Fibroblast of peridontal ligament (primary cell): Measurements from ENCODE around the gene BRF1.
"Not testable (repeated sequence)": the region's sequence is repeated elsewhere in the genome, so short reads cannot be mapped to it uniquely, and the experiment has no call there.

ENCODE experiments used
- DNase-seq: peaks from one replicate; pipeline ENCODE4 v3.0.0-alpha.2; 2010; ENCODE audit errors: extremely low read depth

Gene BRF1, protein sequence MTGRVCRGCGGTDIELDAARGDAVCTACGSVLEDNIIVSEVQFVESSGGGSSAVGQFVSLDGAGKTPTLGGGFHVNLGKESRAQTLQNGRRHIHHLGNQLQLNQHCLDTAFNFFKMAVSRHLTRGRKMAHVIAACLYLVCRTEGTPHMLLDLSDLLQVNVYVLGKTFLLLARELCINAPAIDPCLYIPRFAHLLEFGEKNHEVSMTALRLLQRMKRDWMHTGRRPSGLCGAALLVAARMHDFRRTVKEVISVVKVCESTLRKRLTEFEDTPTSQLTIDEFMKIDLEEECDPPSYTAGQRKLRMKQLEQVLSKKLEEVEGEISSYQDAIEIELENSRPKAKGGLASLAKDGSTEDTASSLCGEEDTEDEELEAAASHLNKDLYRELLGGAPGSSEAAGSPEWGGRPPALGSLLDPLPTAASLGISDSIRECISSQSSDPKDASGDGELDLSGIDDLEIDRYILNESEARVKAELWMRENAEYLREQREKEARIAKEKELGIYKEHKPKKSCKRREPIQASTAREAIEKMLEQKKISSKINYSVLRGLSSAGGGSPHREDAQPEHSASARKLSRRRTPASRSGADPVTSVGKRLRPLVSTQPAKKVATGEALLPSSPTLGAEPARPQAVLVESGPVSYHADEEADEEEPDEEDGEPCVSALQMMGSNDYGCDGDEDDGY

DNA sequence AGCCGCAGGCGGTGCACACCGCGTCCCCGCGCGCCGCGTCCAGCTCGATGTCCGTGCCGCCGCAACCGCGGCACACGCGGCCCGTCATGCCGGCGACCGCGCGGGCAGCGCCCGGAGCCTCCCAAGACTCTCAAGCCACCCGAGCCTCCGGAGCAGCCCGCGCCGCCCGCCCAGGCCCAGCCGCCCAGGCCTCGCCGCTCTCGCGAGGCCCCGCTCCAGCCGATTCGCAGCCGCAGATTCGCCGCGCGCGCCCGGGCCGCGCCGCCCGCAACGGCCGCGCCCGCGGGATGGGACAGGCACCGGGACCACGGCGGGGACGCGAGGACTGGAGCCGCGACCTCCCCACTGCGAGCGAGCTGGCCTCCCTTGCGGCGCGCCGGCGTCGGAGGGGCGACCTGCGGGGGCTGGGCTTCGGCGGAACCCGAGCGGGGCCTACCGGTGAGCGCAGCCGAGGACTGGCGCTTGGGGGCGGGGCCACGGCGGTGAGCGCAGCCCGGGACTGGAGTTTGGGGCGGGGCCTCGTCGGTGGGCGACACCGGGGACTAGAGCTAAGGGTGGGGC is at the start of gene BRF1:
Gene BRF1, minus strand, starts transcription at position 460 of the 561 bp plus-strand sequence. Its CDS starts 372 bp downstream, at position 88.
- DNase-seq, result peak; percentile 81

DNA sequence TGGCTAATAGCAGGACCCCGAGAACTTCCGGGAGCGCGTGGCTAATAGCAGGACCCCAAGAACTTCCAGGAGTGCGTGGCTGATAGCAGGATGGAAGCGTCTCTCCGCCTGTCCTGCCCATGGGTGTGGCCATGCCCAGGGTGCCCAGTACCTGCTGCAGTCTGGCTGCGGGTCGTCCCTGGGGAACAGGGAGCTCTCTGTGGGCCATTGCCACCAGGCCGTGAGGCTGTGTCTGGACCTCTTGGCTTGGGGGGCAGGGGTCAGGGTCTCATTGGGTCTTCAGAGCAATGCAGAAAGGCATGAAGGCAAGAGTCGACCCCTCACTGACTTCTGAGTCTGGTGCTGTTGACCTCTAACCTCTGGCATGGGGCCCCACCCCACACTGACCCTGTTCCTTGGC is 49.2 kb upstream of the BRF1 start:
- no peak for DNase-seq

DNA sequence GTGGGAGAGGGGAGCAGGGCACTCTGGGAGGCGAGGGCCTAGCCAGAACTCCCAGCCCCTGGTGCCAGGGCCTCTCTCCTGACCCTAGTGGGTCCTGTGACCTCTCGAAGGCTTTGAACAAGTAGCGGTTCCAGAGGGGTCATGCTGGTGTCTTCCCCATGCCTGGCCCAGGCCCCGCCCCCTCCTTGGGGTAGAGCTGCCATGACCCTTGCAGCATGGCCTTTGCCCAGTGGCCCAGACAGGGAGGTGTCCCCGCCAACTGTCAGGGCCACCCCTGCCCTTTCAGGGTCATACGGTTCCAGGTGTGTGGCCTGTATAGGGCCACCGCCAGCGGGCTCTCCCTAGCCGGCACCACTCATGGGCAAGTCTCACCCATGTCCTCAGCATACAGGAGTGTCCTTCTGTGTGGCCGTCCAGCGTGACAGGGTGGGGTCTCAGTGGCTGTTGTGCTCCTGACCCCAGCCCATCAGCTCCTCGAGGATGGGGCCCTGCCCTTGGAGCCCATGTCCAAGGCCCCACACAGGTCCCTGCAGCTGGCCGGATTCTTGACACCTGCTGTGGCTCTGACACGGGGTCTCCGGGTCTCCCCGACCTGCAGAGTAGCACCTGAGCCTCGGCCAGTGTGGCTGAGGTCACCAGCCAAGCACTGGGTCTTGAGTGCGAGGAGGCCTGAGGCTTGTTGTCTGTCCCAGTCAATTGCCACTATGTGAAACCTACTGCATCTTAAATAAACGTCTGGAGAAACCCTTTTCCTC is 48.3 kb upstream of the BRF1 start:
- DNase-seq, result no peak

DNA sequence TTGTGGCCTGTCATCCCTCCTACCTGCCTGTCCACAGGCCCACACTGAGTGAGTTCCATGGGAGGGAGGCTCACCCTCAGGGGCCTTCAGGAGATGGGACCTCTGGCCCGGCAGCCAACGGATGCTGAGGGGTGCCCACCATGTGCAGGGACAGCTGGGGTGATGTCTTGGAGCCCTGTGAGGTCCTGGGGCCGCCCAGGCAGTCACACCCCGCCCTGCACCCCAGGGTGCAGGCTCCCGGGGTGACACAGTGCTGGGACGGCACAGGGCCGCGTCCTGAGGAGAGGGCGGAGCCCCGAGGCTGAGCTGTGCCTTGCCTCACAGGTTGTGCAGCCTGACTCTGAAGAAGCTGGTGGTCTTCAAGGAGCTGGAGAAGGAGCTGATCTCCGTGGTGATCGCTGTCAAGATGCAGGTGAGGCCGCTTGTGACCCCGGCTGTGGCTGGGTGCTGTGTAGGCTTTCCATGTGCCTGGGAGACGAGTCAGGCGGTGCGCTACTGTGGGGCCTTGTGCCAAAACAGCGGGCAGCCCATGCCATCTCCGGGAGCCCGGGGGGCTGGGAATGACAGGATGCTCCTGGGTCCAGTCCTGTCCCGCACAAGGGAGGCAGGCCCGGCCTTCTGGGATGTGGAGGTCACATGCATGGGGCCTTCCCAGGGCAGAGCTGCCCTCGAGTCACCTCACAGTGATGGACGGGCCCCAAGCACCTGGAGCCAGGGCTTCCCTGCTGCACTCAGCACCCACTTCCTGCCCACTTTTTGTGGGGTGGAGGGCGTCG is 47.6 kb upstream of the BRF1 start:
- DNase-seq, result no peak

DNA sequence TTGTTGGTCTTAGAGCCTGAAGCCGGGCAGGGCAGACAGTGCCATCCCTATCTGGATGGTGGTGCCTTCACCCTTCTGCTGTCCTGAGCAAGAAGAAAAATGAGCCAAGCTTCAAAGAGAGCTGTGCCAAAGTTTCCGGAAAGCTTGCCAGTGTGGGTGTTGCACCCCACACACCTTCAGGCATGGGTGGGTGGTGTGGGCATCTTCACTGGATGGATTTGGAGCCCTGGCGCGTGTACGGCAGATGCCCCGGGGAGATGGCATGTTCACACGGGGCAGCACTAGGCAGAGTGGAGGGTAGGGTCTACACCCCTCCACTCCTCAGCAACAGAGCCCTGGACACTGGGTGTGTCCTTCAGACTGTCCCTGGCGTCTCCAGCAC is 46.8 kb upstream of the BRF1 start:
- no peak for DNase-seq

DNA sequence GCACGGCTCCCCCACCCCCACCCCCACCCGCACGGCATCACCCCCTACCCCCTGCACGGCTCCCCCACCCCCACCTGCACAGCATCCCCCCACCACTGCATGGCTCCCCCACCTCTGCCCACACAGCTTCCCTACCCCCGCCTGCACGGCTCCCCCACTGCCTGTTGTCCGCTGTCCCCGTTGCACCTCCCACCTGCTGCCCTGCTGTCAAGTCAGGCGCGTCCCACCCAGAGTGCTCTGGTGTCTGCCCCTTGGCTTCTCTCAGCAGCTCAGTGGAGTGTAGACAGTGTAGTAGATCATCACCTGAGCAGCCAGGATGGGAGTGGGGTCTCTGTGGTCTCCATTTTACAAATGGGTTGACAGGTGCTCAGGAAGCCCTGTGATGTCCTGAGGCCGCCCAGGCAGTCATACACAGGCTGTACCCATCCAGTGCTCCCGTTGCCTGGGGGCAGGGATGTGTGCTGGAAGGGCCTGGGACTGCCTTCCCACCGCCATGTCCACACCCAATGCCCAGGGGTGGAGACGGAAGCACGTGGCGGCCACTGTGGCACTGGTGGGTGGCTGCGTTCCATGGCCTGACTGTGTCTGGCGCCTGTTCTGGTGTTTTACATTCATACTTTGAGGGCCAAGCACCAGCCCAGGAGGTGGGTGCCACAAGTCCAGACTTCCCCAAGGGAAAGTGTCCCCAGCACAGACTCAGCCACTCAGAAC is 46.2 kb upstream of the BRF1 start:
- no peak for DNase-seq

DNA sequence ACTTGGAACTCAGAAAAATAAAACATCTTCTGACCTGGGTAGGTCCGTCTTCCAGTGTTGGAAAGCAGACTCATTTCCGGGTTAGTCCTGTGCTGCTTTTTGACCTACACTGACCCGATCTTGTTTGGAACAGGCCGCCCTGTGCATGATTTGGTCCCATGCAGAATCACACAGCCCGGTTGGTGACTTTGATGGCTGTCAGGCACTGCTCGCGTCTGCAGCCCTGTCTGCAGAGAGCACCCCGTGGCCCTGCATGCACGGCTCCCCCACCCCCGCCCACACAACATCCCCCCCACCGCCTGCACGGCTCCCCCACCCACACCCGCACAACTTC is 45.4 kb upstream of the BRF1 start:
- no peak for DNase-seq

DNA sequence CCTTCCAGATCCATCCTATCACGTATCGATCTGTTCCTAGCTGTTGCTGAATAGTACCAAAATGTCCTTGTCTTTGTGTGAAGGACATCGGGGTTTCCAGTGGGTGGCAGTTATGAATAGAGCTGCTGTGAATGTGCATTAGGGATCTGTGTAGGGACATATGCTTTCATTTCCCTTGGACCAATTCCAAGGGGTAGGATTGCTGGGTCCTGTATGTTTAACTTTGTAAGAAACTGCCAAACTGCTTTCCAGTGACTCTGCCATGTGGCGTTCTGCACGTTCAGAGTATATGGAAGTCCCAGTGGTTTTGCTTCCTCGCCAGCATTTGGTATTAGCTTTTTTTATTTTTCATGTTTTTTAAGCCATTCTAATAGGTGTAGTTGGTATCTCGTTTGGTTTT is 42.4 kb upstream of the BRF1 start:
- DNase-seq, result no peak

DNA sequence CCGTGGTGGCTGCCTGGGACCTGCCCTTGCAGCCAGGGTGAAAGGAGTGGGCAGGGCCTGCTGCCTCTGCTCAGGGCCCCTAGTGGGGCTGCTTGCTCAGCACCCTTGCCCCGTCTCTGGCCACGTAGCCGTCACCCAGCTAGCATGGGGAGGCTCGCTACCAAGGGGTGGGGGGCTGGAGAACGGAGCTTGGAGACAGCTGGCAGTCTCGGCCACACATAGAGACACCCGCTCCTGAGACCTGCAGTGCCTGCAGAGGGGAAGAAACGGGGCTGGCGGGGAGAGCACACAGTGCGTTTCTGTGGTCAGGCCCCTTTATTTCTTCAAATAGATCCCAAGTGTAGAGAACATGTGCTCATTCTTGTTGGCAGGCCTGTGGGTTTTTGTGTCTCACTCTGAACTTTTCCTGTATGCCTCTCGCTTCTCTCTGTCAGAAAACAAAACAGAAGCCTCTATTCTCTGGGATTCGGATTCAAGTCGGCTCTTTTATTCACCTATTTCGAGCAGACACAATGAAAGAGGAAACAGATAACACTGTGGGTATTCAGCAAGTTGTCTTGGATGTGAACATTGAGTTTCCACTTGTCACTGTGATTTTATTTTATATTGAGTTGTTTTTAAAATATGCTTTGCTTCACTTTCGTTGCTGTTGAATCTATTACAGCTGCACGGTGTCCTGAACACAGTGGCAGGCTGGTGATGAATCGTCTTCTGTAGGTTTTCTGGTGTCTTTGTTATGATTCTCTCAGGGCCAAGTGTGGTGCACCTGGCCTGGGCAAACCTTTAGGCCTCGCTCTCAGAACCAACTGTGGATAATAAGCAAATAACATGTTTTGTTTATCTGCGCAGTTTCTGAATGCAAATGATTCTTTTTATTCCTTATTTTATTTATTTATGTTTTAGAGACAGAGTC is 40.3 kb upstream of the BRF1 start:
- peak; percentile 19 for DNase-seq

DNA sequence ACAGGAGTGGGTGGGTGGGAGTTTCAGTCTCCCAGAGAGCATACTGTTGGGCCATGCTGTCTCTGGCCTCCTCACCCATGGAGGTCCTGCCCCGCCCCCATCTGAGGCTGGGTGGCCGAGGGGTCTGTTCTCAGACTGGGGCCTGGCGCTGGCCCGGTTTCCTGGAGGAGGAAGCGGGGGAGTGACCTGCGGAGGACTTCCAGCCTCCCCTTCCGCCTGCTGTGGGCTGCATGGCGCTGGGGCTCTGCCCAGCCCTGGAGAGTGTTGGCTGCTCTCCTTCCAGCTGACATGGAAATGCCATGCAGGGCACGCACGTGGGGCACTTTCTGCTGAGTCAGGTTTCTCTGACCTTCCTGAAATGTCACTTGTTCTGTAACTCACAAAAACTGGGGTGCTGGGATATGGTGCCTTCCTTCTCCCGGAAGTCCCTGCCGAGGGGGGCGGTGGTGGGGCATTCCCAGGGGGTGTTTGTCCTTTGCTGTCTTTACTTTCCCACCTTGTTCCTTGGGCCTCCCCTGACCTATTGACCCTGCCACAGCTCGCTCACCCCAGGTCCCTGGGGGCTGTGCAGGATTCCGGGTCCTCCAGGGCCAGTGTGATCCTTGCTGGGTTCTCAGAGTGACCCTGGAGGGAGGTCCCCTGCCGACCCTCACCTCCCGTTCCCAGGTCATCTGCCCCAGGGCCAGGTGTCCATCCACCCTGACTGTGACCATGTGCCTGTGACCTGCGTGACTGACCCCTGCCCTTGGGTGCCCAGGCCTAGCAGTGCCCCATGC is 37.4 kb upstream of the BRF1 start:
- DNase-seq, result no peak

DNA sequence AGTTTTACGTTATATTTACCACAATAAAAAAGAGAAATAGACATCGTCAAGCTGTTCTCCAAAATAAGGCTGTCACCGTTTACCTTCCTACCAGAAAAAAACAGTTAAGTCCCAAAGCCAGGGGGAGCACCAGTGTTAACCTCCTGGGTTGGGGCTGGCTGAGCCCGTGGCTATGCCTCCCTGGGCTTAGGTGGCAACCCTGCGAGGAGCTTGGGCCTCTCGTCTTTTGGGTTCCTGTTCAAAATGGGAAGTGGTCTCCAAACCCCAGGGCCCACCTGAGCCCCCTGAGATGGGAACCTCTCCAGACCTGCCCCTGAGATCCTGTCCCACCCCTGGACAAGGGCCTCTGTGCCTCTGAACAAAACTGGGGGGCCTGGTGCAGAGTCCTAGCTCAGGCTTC is 36.6 kb upstream of the BRF1 start:
- DNase-seq, result no peak

DNA sequence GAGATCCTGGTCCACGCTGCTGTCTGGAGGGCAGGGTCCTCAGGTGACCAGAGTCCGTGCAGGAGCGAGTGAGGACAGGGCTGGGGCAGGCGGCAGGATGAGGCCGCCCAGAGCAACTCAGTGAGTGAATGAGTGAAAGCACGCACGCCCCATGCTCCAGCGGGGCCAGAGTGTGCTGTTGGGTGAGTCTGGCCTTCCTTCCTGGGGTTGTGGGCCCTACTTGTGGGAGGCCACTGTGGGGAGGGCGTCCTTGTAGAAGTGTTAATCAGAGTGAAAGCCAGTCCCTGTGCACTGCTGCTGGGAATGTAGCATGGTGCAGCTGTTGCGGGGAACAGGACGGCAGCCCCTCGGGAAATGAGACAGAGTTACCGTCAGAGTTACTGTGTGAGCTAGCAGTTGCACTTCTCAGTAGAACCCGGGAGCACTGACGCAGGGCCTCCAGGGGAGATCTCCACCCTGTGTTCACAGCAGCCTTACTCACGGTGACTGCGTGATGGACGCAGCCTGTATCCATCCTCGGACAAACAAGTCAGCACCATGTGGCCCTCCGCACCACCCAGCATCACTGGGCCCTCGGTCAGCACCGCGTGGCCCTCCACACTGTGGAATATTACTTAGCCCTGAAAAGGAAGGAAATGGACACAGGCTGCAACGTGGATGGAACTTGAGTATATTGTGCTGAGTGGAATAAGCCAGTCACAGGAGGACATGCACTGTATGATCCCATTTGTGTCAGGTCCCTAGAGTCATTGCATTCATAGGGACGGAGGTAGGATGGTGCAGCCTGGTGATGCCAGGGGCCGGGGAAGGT is 35.9 kb upstream of the BRF1 start:
- no peak for DNase-seq

DNA sequence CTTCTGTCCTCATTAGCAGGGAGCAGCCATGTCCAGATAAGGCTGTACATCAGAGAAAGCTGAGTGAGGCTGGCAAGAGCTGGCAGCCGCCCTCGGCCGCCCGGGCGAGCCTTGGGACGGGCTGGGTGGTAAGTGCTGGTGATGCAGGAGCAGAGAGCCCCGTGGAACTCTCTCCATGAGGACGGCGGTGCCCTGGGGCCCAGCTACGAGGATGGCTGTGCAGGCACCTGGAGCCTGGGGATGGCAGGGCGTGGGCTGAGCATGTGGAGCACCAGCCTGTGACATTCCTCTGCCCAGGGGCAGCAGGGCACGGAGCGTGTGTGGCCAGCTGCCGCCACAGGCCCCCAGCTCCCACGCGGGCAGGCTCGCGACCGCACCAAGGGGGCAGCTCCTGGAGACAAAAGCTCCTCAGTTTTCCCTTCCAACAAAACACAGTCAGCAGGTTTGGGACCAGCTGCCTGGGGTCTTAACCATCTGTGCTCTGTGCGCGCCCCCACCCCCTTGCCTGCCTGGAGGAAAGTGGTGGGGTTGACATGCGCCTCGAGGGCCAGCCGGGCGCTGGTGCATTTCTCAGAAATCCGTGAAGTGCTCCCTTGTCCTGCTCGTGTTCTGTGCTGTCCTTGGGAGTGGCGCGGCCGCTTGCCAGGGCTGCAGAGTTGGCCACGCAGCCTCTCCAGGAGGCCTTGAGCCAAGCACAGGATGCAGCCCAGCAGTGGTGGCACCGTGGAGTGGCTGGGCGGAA is 35.1 kb upstream of the BRF1 start:
- no peak for DNase-seq

DNA sequence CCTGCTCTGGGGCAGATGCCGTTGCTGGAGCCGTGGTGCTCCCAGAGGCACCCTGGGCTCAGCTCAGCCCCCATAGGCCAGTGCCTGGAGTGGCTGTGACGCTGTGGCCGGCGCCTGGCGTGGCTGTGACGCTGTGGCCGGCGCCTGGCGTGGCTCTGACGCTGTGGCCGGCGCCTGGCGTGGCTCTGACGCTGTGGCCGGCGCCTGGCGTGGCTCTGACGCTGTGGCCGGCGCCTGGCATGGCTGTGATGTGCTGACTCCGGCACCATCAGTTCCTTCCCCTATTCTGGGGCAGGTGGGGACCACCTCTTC is 34.4 kb upstream of the BRF1 start:
- not testable (repeated sequence) for DNase-seq

DNA sequence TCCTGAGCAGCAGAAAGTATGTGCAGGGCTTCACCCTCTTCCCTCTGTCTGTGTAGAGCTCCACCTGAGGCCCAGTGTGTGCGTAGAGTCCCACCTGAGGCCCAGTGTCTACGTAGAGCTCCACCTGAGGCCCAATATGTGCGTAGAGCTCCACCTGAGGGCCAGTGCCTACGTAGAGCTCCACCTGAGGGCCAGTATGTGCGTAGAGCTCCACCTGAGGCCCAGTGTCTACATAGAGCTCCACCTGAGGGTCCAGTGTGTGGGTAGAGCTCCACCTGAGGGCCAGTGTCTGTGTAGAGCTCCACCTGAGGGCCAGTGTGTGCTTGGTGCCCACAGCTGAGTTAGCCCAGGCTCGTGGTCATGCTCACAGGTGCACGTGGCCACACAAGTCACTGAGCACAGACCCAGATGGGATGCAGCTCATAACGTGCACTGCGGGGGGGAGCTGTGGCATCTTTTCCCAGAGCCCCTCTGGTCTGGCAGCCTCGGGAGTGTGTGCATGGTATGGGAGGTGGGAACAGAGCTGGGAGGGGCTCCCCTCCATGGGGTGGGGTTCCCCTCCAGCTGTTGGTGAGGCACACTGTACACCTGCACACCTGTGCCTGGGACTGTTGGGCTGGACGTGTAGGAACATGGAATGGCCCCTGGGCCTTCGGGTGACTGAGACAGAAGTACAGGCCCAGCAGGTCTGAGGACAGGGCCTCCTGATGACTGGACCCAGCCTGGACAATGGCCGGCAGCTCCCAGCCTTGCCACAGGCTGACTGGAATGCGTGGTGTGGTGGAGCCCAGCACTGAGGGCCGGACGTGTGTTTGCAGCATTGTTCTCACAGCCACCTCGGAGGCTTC is 33.8 kb upstream of the BRF1 start:
- no peak for DNase-seq

DNA sequence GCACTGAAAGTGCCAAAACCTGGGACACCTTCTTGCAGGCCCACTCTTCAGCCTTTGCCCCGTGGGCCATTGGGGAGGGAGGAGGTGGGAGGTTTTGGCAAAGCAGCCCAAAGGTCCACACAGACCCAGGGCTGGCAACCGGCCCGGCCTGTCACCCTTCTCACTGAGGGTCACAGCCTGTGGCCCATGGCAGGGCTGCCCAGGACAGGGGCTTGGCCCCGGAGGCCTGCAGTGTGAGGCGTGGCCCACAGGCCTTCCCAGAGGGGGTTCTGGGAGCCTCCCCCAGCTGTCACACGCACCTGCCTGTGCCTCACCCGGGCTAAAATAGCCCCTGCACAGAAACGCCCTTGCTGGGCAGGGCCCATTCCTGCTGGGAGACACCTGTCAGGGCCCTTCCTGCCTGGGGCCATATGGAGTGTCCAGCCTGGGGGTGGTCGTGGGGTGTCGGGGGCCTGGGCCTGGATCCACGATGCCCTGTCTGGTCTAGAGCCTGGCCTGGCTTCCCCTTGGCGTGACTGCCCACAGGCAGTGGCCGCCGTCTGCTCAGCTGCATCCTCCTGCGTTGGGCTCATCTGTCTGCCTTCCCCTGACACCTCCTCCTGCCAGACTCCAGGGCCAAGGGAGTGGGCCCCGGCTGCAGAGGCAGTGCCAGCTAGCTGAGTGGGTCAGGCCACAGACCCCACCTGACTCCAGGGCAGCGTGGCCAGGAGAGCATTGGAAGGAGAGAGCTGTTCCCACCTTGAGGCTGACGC is 33.0 kb upstream of the BRF1 start:
- no peak for DNase-seq
